Measurements from ENCODE around the gene OSBP2.

OSBP2 gene

DNA sequence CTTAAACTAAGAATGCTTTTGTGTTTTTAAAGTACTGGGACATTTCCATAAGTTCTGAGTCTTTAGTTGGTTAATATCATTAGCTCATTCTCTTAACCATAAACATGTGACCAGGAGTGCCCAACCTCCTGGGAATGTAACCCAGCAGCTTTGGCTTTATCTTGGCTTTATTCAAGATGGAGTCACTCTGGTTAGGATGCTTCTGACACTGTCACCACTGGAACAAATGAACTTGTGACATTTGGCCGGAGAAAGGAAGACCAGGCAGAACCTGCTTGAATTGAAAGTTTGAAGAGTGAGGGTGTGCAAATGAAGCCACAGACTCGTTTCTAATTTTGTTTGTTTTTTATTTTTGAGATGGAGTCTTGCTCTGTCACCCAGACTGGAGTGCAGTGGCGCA, 54.6 kb downstream of the OSBP2 start:
- no peak for TF ChIP-seq EZH2phosphoT487 (IDR thresholded peaks at IDR 0.05; ENCODE audit: low read depth)
- TF ChIP-seq, protein P1, sequence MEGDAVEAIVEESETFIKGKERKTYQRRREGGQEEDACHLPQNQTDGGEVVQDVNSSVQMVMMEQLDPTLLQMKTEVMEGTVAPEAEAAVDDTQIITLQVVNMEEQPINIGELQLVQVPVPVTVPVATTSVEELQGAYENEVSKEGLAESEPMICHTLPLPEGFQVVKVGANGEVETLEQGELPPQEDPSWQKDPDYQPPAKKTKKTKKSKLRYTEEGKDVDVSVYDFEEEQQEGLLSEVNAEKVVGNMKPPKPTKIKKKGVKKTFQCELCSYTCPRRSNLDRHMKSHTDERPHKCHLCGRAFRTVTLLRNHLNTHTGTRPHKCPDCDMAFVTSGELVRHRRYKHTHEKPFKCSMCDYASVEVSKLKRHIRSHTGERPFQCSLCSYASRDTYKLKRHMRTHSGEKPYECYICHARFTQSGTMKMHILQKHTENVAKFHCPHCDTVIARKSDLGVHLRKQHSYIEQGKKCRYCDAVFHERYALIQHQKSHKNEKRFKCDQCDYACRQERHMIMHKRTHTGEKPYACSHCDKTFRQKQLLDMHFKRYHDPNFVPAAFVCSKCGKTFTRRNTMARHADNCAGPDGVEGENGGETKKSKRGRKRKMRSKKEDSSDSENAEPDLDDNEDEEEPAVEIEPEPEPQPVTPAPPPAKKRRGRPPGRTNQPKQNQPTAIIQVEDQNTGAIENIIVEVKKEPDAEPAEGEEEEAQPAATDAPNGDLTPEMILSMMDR (IDR thresholded peaks at IDR 0.05; ENCODE audit: low read depth, low read length), result no peak
- H3K9me3 ChIP-seq (ENCODE audit: insufficient read depth, low read length), result no peaks in the 10 kb centered on the region
- H3K27ac ChIP-seq (ENCODE audit: low read length), result no peak overlapping the region
- peaks cover 20% of the 10 kb centered on the region for H3K4me1 ChIP-seq (ENCODE audit: low read length)
- H3K4me3 ChIP-seq (ENCODE audit: low read length), result no peak overlapping the region
- peaks cover 4% of the 10 kb centered on the region for H3K36me3 ChIP-seq (replicated peaks; ENCODE audit: low read depth, low read length)
- peaks cover 6% of the 10 kb centered on the region; the same call in 1 of the 2 replicates for H3K27me3 ChIP-seq (ENCODE audit: low read depth, low read length)
- no peak overlapping the region for H3K4me2 ChIP-seq (ENCODE audit: low read length)
- no peaks in the 10 kb centered on the region for H4K20me1 ChIP-seq (ENCODE audit: insufficient read depth, low read length)
- no peaks in the 10 kb centered on the region for H3K79me2 ChIP-seq (ENCODE audit: low read length)
- H3K9ac ChIP-seq (ENCODE audit: low read length), result no peak overlapping the region
- H2AFZ ChIP-seq (ENCODE audit: low read depth, low read length), result no peak overlapping the region

GRCh38 chr22:30749849-30750248, 55.2 kb downstream of the OSBP2 start:
- Histone ChIP-seq H3K4me1 (ENCODE audit: low read length) (peaks cover 14% of the 10 kb centered on the region), H2AFZ (ENCODE audit: low read depth, low read length) (no peak overlapping the region)
- TF ChIP-seq, protein P1 (IDR thresholded peaks at IDR 0.05; ENCODE audit: low read depth, low read length), result no peak
- TF ChIP-seq EZH2phosphoT487 (IDR thresholded peaks at IDR 0.05; ENCODE audit: low read depth), result no peak

DNA sequence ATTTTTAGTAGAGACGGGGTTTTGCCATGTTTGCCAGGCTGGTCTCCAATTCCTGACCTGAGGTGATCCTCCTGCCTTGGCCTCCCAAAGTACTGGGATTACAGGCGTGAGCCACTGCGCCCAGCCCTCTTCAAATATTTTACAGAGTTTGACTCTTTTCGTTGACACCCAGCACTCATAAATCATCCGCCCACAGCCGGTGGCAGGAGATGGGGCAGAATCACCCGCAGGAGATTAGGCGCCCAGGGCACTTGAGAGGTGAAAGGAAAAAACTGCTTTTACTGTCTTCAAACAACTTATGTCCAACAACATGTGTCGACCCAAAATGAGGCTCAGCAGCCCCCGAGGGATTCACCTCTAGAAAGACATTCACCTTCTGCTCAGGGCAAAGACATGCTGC, 56.9 kb downstream of the OSBP2 start:
- TF ChIP-seq, protein P1 (IDR thresholded peaks at IDR 0.05; ENCODE audit: low read depth, low read length), result no peak
- no peak for TF ChIP-seq EZH2phosphoT487 (IDR thresholded peaks at IDR 0.05; ENCODE audit: low read depth)
- Histone ChIP-seq H3K4me1 (ENCODE audit: low read length) (no peaks in the 10 kb centered on the region), H4K20me1 (ENCODE audit: insufficient read depth, low read length) (no peaks in the 10 kb centered on the region), H3K4me3 (ENCODE audit: low read length) (no peak overlapping the region), H3K27ac (ENCODE audit: low read length) (no peak overlapping the region), H3K27me3 (ENCODE audit: low read depth, low read length) (peaks cover 6% of the 10 kb centered on the region; the same call in 1 of the 2 replicates), H2AFZ (ENCODE audit: low read depth, low read length) (no peak overlapping the region), H3K4me2 (ENCODE audit: low read length) (no peak overlapping the region), H3K9me3 (ENCODE audit: insufficient read depth, low read length) (no peaks in the 10 kb centered on the region), H3K9ac (ENCODE audit: low read length) (no peak overlapping the region), H3K79me2 (ENCODE audit: low read length) (no peaks in the 10 kb centered on the region), H3K36me3 (replicated peaks; ENCODE audit: low read depth, low read length) (peaks cover 4% of the 10 kb centered on the region)

More at GRCh38 chr22:30749849-30750248, 55.2 kb downstream of the OSBP2 start:
- H3K79me2 ChIP-seq (ENCODE audit: low read length), result no peaks in the 10 kb centered on the region
- H3K9ac ChIP-seq (ENCODE audit: low read length), result no peak overlapping the region
- peaks cover 4% of the 10 kb centered on the region for H3K36me3 ChIP-seq (replicated peaks; ENCODE audit: low read depth, low read length)
- no peak overlapping the region for H3K4me2 ChIP-seq (ENCODE audit: low read length)
- H4K20me1 ChIP-seq (ENCODE audit: insufficient read depth, low read length), result no peaks in the 10 kb centered on the region
- no peak overlapping the region for H3K4me3 ChIP-seq (ENCODE audit: low read length)
- H3K27ac ChIP-seq (ENCODE audit: low read length), result no peak overlapping the region
- H3K27me3 ChIP-seq (ENCODE audit: low read depth, low read length), result peaks cover 6% of the 10 kb centered on the region; the same call in 1 of the 2 replicates
- H3K9me3 ChIP-seq (ENCODE audit: insufficient read depth, low read length), result no peaks in the 10 kb centered on the region

- Histone ChIP-seq H3K9ac (ENCODE audit: low read length) (no peak overlapping the region), H3K4me1 (ENCODE audit: low read length) (no peaks in the 10 kb centered on the region), H3K27ac (ENCODE audit: low read length) (no peak overlapping the region), H3K79me2 (ENCODE audit: low read length) (no peaks in the 10 kb centered on the region), H3K9me3 (ENCODE audit: insufficient read depth, low read length) (no peaks in the 10 kb centered on the region), H4K20me1 (ENCODE audit: insufficient read depth, low read length) (no peaks in the 10 kb centered on the region), H2AFZ (ENCODE audit: low read depth, low read length) (no peak overlapping the region), H3K4me2 (ENCODE audit: low read length) (no peak overlapping the region), H3K27me3 (ENCODE audit: low read depth, low read length) (peaks cover 6% of the 10 kb centered on the region; the same call in 1 of the 2 replicates), H3K4me3 (ENCODE audit: low read length) (no peak overlapping the region), H3K36me3 (replicated peaks; ENCODE audit: low read depth, low read length) (peaks cover 4% of the 10 kb centered on the region)
- TF ChIP-seq, protein P1 (IDR thresholded peaks at IDR 0.05; ENCODE audit: low read depth, low read length), result no peak
- no peak for TF ChIP-seq EZH2phosphoT487 (IDR thresholded peaks at IDR 0.05; ENCODE audit: low read depth)
Observed at GRCh38 chr22:30752771-30753170, 58.1 kb downstream of the OSBP2 start.

All from OCI-LY3 (cell line).